NB4 (cell line): ENCODE data around the gene MAMLD1.
A peak's percentile ranks its signal among the peaks of the same experiment; 100 is the strongest.

Experiments used
- DNase-seq: peaks from one replicate; pipeline ENCODE4 v3.0.0; 2010; ENCODE audit warnings: low read depth
- H3K4me3 ChIP-seq: one replicate; pipeline ENCODE4 v1.5.1; 2011; ENCODE audit warnings: mild to moderate bottlenecking, low read depth, low read length, moderate library complexity
- MYC ChIP-seq: IDR thresholded peaks from 2 replicates; pipeline ENCODE4 v1.6.1; 2011; ENCODE audit warnings: low read depth, low read length
- POLR2A ChIP-seq: IDR thresholded peaks from 2 replicates; pipeline ENCODE4 v1.6.1; 2011; ENCODE audit warnings: mild to moderate bottlenecking; ENCODE audit not compliant: insufficient read length; ENCODE audit errors: extremely low read depth
- TF ChIP-seq, protein P1 (sequence below): IDR thresholded peaks from one replicate; pipeline ENCODE4 v1.5.1; 2012; ENCODE audit warnings: low read depth, low read length
- TF ChIP-seq, protein P2 (sequence below): IDR thresholded peaks from 2 replicates; pipeline ENCODE4 v1.6.1; 2011; ENCODE audit warnings: low read depth, low read length

The MAMLD1 gene

DNA sequence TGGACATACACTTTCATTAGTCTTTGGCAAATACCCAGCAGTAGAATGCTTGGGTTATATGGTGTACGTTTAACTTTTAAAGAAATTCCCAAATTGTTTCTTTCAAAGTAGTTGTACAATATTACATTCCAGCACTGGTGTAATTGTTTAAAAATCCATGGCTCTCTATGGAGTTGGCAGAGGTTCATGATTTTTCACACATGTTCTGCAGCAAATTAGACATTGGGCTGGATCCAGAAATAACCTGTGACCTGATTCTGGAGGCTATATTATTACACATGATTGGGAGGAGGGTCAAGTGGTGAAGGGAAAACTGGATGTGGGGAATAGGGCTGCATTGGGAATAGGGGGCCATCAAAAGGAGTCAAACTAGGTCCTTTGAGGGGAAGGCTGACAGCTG is 41.9 kb downstream of the MAMLD1 start:
- TF ChIP-seq MYC (no peak), POLR2A (no peak)
- TF ChIP-seq, protein P1, sequence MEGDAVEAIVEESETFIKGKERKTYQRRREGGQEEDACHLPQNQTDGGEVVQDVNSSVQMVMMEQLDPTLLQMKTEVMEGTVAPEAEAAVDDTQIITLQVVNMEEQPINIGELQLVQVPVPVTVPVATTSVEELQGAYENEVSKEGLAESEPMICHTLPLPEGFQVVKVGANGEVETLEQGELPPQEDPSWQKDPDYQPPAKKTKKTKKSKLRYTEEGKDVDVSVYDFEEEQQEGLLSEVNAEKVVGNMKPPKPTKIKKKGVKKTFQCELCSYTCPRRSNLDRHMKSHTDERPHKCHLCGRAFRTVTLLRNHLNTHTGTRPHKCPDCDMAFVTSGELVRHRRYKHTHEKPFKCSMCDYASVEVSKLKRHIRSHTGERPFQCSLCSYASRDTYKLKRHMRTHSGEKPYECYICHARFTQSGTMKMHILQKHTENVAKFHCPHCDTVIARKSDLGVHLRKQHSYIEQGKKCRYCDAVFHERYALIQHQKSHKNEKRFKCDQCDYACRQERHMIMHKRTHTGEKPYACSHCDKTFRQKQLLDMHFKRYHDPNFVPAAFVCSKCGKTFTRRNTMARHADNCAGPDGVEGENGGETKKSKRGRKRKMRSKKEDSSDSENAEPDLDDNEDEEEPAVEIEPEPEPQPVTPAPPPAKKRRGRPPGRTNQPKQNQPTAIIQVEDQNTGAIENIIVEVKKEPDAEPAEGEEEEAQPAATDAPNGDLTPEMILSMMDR = no peak
- TF ChIP-seq, protein P2, sequence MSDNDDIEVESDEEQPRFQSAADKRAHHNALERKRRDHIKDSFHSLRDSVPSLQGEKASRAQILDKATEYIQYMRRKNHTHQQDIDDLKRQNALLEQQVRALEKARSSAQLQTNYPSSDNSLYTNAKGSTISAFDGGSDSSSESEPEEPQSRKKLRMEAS = no peak
- DNase-seq = no peak
- H3K4me3 ChIP-seq = no peak overlapping the region

DNA sequence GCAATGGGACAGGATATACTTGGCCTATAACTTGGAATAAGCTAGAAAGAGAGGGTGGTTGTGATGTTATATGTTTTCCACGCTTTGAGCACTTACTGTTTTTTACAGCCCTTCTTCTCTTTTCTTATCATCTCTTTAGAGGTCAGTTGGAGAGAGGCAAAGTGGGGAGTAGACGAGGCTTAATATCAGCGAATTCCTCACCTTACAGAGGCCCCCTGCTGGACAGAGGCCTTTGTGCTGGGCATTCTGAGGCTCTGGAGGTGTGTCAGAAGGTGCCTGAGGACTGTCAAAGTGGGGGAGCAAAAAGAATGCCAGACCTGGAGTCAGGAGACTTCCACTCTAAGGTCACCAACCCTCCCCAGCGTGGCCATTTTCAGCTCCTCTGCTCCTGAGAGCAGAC is 42.5 kb downstream of the MAMLD1 start:
- DNase-seq = no peak
- TF ChIP-seq, protein P1 = peak; percentile 18
- TF ChIP-seq, protein P2 = no peak

GRCh38 chrX:150406596-150406995 is 43.5 kb downstream of the MAMLD1 start:
- TF ChIP-seq, protein P2 = no peak
- TF ChIP-seq POLR2A (no peak), MYC (no peak)
- TF ChIP-seq, protein P1 = no peak
- H3K4me3 ChIP-seq = no peak overlapping the region
- DNase-seq = no peak

More for the DNA sequence above, 42.5 kb downstream of the MAMLD1 start:
- H3K4me3 ChIP-seq = no peak overlapping the region

- TF ChIP-seq POLR2A = no peak
- TF ChIP-seq, protein P1 = no peak
- H3K4me3 ChIP-seq = no peak overlapping the region
- no peak for DNase-seq
These were observed 44.9 kb downstream of the MAMLD1 start for GRCh38 chrX:150408007-150408406.

DNA sequence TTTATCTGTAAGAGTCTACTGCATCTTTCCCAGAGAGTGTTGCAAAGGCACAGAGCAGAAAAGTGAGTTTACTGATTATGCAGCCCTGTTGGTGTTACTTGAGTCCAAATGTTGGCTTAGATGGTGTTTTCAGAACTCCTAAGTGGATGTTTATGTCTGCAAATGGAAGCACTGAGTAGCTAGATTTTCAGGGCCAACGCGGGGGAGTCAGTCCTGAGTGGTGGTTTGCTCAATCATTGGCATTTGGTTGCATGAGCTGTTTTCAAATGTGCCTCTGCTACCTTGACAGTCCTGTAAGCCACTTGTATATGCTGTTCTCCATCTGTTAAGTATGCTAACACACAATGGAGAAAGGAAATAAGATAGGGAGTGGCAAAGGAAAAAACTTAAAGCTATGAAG is 45.4 kb downstream of the MAMLD1 start:
- H3K4me3 ChIP-seq = no peak overlapping the region
- no peak for TF ChIP-seq POLR2A
- TF ChIP-seq, protein P1 = no peak
- peak; percentile 16 for DNase-seq

DNA sequence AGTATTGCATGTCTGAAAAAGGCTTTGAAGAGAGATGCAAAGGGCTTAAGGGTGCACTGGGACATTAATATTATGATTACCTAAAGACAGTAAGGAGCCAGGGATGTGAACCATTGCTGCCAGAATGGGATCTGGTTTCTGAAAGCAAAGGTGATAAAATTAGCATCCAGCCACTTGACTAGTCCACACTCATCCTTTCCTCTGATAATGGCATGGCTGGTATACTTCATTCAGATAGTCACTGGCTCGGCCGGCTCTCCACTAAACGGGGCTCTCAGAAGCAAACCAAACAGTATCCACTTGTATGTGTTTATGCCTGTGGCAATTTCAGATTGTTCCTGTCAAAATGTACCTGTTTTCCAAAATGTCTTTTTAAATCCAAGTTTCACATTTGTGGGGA is 46.4 kb downstream of the MAMLD1 start:
- no peak for DNase-seq
- no peak overlapping the region for H3K4me3 ChIP-seq
- TF ChIP-seq, protein P1 = no peak
- TF ChIP-seq, protein P2 = no peak
- TF ChIP-seq MYC (no peak), POLR2A (no peak)
